ENCODE data around the gene INPP5F.
"Not testable (repeated sequence)": the region's sequence is repeated elsewhere in the genome, so short reads cannot be mapped to it uniquely, and the experiment has no call there.

- TF ChIP-seq CTCF (IDR thresholded peaks at IDR 0.05); NRF1 (IDR thresholded peaks at IDR 0.05; ENCODE audit: low read depth, low read length); FOSL2 (IDR thresholded peaks at IDR 0.05; ENCODE audit: borderline replicate concordance, low read depth); RXRA (IDR thresholded peaks at IDR 0.05; ENCODE audit: borderline replicate concordance, low read depth); CHD2 (IDR thresholded peaks at IDR 0.05; ENCODE audit: low read length, partially characterized antibody); TCF12 (IDR thresholded peaks at IDR 0.05); EZH2phosphoT487 (IDR thresholded peaks at IDR 0.05; ENCODE audit: borderline replicate concordance, low read depth); TAF1 (IDR thresholded peaks at IDR 0.05; ENCODE audit: borderline replicate concordance, low read depth, low read length); USF1 (IDR thresholded peaks at IDR 0.05; ENCODE audit: borderline replicate concordance, low read depth); MXI1 (IDR thresholded peaks at IDR 0.05; ENCODE audit: low read depth, low read length); SMC3 (IDR thresholded peaks at IDR 0.05; ENCODE audit: low read depth, low read length): not testable (repeated sequence)
- TF ChIP-seq, protein P1, sequence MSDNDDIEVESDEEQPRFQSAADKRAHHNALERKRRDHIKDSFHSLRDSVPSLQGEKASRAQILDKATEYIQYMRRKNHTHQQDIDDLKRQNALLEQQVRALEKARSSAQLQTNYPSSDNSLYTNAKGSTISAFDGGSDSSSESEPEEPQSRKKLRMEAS (IDR thresholded peaks at IDR 0.05; ENCODE audit: low read depth) = not testable (repeated sequence)
These were observed 14.9 kb upstream of the INPP5F start for GRCh38 chr10:119710935-119711334.

All from SK-N-SH (cell line).